ENCODE data around the gene RAPGEF4.

Gene RAPGEF4

DNA sequence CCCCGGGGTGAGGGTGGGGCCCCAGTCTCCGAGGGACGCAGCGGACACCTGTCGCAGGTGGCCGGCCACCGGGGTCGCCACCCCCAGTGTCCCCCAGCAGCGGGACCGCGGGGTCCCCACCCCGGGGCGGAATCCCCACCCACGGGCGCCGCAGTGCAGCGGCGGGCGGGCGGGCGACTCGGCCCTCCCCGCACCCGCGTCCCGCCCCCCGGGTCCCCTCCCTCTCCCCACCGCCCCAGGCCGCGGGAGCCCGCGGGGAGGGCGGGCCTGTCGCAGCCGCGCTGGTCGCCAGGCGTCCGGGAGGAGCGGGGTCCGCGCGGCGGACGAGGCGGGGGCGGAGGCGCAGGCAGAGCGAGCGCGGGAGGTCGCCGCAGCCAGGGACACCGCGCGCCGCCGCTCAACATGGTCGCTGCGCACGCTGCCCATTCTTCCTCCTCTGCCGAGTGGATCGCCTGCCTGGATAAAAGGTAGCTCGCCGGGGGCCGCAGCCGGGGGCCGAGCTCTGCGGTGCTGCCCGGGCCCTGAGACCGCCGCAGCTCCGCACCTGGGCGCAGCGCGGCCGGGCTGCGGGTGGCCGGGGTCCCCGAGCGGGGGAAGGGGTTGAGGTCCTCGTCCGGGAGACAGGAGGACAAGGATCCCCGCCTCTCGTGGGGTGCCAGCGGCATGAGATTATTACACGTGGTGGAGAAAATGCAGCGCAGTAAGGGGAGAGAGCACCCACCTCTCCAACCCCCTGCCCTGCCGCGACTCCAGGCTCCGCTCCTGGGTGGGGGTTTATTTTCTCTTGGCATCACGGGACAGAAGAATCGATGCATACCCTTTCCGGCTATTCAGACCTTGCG, at the start of gene RAPGEF4:
Gene RAPGEF4, plus strand, starts transcription at position 264 of the 842 bp plus-strand sequence. Its CDS starts 139 bp downstream, at position 403.
- Histone ChIP-seq H2AFZ (ENCODE audit: low read depth, low read length) (no peak within 1 kb of the TSS), H3K4me1 (ENCODE audit: insufficient read depth, low read length) (no peaks in the 10 kb centered on the region), H3K9me3 (ENCODE audit: insufficient read depth, low read length, severe bottlenecking) (no peaks in the 10 kb centered on the region), H3K27ac (ENCODE audit: low read length) (no peak within 1 kb of the TSS), H3K4me2 (ENCODE audit: insufficient read depth, low read length) (no peak within 1 kb of the TSS), H3K79me2 (ENCODE audit: insufficient read depth, low read length) (no peaks in the 10 kb centered on the region), H4K20me1 (ENCODE audit: insufficient read depth, low read length) (no peaks in the 10 kb centered on the region), H3K36me3 (ENCODE audit: insufficient read depth, low read length) (no peaks in the 10 kb centered on the region), H3K4me3 (ENCODE audit: low read depth in 1 of 2, low read length in 2 of 2) (no peak within 1 kb of the TSS), H3K27me3 (ENCODE audit: insufficient read depth, low read length, poor library complexity) (no peaks in the 10 kb centered on the region), H3K9ac (ENCODE audit: low read depth, low read length) (no peak within 1 kb of the TSS)
- ATAC-seq (ENCODE audit: insufficient read depth, low read depth), result no peak
- DNase-seq, result no peak
- TF ChIP-seq EZH2 (IDR thresholded peaks at IDR 0.05; ENCODE audit: borderline replicate concordance, low read depth, low read length, severe bottlenecking), result no peak
- TF ChIP-seq, protein P1, sequence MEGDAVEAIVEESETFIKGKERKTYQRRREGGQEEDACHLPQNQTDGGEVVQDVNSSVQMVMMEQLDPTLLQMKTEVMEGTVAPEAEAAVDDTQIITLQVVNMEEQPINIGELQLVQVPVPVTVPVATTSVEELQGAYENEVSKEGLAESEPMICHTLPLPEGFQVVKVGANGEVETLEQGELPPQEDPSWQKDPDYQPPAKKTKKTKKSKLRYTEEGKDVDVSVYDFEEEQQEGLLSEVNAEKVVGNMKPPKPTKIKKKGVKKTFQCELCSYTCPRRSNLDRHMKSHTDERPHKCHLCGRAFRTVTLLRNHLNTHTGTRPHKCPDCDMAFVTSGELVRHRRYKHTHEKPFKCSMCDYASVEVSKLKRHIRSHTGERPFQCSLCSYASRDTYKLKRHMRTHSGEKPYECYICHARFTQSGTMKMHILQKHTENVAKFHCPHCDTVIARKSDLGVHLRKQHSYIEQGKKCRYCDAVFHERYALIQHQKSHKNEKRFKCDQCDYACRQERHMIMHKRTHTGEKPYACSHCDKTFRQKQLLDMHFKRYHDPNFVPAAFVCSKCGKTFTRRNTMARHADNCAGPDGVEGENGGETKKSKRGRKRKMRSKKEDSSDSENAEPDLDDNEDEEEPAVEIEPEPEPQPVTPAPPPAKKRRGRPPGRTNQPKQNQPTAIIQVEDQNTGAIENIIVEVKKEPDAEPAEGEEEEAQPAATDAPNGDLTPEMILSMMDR (IDR thresholded peaks at IDR 0.05; ENCODE audit: borderline replicate concordance, extremely low read depth, low read length, poor library complexity, severe bottlenecking), result no peak

DNA sequence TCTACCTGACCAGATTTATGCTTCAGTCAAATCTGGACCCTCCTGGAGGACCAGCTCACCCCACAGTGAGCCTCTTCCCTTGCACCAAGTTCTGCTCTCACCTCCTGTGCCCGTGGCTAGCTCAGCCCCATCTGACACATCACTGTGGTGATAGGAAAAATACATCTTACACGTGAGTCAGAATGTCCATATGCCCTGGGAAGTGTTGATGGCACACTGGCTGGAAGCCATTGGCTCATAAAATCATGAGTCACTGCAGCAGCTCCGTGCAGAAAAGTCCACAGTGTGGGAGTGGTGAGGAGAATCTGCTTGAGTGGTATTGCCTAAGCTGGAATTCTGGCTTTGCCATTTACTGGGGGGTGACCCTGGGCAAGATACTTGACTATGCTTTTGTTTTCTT, 42.6 kb upstream of the RAPGEF4 start:
- Histone ChIP-seq H4K20me1 (ENCODE audit: insufficient read depth, low read length) (no peaks in the 10 kb centered on the region), H3K27me3 (ENCODE audit: insufficient read depth, low read length, poor library complexity) (no peaks in the 10 kb centered on the region), H3K36me3 (ENCODE audit: insufficient read depth, low read length) (no peaks in the 10 kb centered on the region), H3K79me2 (ENCODE audit: insufficient read depth, low read length) (no peaks in the 10 kb centered on the region), H2AFZ (ENCODE audit: low read depth, low read length) (no peak overlapping the region), H3K4me1 (ENCODE audit: insufficient read depth, low read length) (peaks cover 3% of the 10 kb centered on the region; the same call in 1 of the 2 replicates), H3K4me3 (ENCODE audit: low read depth in 1 of 2, low read length in 2 of 2) (no peak overlapping the region), H3K27ac (ENCODE audit: low read length) (no peak overlapping the region), H3K9me3 (ENCODE audit: insufficient read depth, low read length, severe bottlenecking) (no peaks in the 10 kb centered on the region), H3K9ac (ENCODE audit: low read depth, low read length) (no peak overlapping the region), H3K4me2 (ENCODE audit: insufficient read depth, low read length) (no peak overlapping the region)
- DNase-seq (no peak), ATAC-seq (ENCODE audit: insufficient read depth, low read depth) (no peak)
- TF ChIP-seq, protein P1 (IDR thresholded peaks at IDR 0.05; ENCODE audit: borderline replicate concordance, extremely low read depth, low read length, poor library complexity, severe bottlenecking), result no peak
- TF ChIP-seq EZH2 (IDR thresholded peaks at IDR 0.05; ENCODE audit: borderline replicate concordance, low read depth, low read length, severe bottlenecking), result no peak

GRCh38 chr2:172693529-172694455, 41.9 kb upstream of the RAPGEF4 start:
- Histone ChIP-seq H3K4me3 (ENCODE audit: low read depth in 1 of 2, low read length in 2 of 2) (no peak overlapping the region), H3K9ac (ENCODE audit: low read depth, low read length) (no peak overlapping the region), H3K79me2 (ENCODE audit: insufficient read depth, low read length) (no peaks in the 10 kb centered on the region), H3K27me3 (ENCODE audit: insufficient read depth, low read length, poor library complexity) (no peaks in the 10 kb centered on the region), H3K4me2 (ENCODE audit: insufficient read depth, low read length) (no peak overlapping the region), H3K4me1 (ENCODE audit: insufficient read depth, low read length) (peaks cover 3% of the 10 kb centered on the region; the same call in 1 of the 2 replicates), H3K36me3 (ENCODE audit: insufficient read depth, low read length) (no peaks in the 10 kb centered on the region), H3K27ac (ENCODE audit: low read length) (no peak overlapping the region), H4K20me1 (ENCODE audit: insufficient read depth, low read length) (no peaks in the 10 kb centered on the region), H2AFZ (ENCODE audit: low read depth, low read length) (no peak overlapping the region), H3K9me3 (ENCODE audit: insufficient read depth, low read length, severe bottlenecking) (no peaks in the 10 kb centered on the region)
- no peak for DNase-seq
- ATAC-seq (ENCODE audit: insufficient read depth, low read depth), result no peak
- TF ChIP-seq EZH2 (IDR thresholded peaks at IDR 0.05; ENCODE audit: borderline replicate concordance, low read depth, low read length, severe bottlenecking), result no peak
- TF ChIP-seq, protein P1 (IDR thresholded peaks at IDR 0.05; ENCODE audit: borderline replicate concordance, extremely low read depth, low read length, poor library complexity, severe bottlenecking), result no peak

All from DND-41 (cell line).